ENCODE results near the gene OASL. TPM values are rescaled to one million over a fixed set of nuclear protein-coding genes. Genes with fewer than 3 reads are reported as not detected.

Gene OASL
- total and polyA plus RNA-seq, 10 of the 15 experiments (the other 5 are each of a cell fraction or from before 2014, with no cell fraction given), result 2.3 to 9.1 (median 2.7) TPM

DNA sequence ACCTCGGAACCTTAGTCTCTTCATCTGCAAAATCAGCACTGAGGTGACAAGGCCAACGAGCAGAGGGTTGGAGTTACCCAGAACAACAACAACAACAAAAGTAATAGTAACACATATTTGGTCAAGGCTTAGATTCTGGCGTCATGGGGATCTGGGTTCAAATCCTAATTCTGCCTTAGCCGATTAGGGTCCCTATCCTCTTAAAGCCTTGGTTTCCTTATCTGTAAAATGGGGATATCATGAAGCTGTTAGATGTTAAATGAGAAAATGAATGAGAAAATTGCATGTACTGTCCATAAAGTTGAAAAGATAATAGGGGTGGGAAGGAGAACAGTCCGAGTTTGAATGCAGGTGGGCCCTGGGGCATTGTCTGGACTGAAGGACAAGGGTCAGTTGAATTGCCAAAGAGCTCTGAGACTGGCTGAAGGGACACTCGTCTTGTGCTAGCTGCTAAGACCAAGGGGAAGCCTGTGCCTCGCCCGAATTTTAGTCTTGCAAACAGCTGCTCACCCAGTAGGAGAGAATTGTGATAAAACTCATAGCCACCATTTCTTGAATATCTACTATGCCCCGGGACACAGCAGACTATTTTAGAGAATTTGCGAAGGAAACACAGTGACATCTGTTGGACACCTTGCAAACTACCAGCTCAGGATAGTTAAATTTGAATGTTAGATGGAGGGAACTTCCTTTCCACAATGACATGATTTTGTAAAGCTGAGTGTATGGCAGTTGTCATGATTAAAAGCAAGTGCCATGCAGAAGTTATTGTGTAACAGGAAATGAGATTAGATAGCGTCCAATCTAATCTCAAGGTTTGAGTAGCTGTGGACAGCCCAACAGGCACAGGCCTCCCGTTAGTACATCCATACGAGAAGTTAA lies 67.5 kb downstream of the OASL start (continued):
- TF ChIP-seq, protein P1, sequence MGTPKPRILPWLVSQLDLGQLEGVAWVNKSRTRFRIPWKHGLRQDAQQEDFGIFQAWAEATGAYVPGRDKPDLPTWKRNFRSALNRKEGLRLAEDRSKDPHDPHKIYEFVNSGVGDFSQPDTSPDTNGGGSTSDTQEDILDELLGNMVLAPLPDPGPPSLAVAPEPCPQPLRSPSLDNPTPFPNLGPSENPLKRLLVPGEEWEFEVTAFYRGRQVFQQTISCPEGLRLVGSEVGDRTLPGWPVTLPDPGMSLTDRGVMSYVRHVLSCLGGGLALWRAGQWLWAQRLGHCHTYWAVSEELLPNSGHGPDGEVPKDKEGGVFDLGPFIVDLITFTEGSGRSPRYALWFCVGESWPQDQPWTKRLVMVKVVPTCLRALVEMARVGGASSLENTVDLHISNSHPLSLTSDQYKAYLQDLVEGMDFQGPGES (IDR thresholded peaks at IDR 0.05), result no peak
- TF ChIP-seq HDGF (IDR thresholded peaks at IDR 0.05), result no peak
- no peak for TF ChIP-seq ZBED1 (IDR thresholded peaks at IDR 0.05; ENCODE audit: borderline replicate concordance)
- no peak for TF ChIP-seq IKZF2 (IDR thresholded peaks at IDR 0.05)
- TF ChIP-seq CHD4 (IDR thresholded peaks at IDR 0.05), result no peak
- no peak for TF ChIP-seq ZSCAN29 (IDR thresholded peaks at IDR 0.05)
- no peak for TF ChIP-seq TAF1 (IDR thresholded peaks at IDR 0.05; ENCODE audit: borderline replicate concordance, low read depth, low read length)
- TF ChIP-seq, protein P2, sequence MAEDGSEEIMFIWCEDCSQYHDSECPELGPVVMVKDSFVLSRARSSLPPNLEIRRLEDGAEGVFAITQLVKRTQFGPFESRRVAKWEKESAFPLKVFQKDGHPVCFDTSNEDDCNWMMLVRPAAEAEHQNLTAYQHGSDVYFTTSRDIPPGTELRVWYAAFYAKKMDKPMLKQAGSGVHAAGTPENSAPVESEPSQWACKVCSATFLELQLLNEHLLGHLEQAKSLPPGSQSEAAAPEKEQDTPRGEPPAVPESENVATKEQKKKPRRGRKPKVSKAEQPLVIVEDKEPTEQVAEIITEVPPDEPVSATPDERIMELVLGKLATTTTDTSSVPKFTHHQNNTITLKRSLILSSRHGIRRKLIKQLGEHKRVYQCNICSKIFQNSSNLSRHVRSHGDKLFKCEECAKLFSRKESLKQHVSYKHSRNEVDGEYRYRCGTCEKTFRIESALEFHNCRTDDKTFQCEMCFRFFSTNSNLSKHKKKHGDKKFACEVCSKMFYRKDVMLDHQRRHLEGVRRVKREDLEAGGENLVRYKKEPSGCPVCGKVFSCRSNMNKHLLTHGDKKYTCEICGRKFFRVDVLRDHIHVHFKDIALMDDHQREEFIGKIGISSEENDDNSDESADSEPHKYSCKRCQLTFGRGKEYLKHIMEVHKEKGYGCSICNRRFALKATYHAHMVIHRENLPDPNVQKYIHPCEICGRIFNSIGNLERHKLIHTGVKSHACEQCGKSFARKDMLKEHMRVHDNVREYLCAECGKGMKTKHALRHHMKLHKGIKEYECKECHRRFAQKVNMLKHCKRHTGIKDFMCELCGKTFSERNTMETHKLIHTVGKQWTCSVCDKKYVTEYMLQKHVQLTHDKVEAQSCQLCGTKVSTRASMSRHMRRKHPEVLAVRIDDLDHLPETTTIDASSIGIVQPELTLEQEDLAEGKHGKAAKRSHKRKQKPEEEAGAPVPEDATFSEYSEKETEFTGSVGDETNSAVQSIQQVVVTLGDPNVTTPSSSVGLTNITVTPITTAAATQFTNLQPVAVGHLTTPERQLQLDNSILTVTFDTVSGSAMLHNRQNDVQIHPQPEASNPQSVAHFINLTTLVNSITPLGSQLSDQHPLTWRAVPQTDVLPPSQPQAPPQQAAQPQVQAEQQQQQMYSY (CRISPR knock-in tag; IDR thresholded peaks at IDR 0.05), result no peak
- no peak for TF ChIP-seq BMI1 (IDR thresholded peaks at IDR 0.05; ENCODE audit: borderline replicate concordance)
- no peak for TF ChIP-seq CBFB (IDR thresholded peaks at IDR 0.05; ENCODE audit: low read depth)
- no peak for TF ChIP-seq EGR1 (IDR thresholded peaks at IDR 0.05; ENCODE audit: borderline replicate concordance in 1 of 2, low read depth in 2 of 2, low read length in 2 of 2)
- no peak for TF ChIP-seq NRF1 (conservative IDR thresholded peaks at IDR 0.05; ENCODE audit: low read depth, low read length)
- TF ChIP-seq, protein P3, sequence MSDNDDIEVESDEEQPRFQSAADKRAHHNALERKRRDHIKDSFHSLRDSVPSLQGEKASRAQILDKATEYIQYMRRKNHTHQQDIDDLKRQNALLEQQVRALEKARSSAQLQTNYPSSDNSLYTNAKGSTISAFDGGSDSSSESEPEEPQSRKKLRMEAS (IDR thresholded peaks at IDR 0.05; ENCODE audit: low read depth, low read length), result no peak
- TF ChIP-seq YY1 (IDR thresholded peaks at IDR 0.05; ENCODE audit: low read depth, low read length), result peak; percentile 64; the same call in 1 of the 2 replicates
- no peak for TF ChIP-seq JUNB (IDR thresholded peaks at IDR 0.05)
- TF ChIP-seq, protein P4, sequence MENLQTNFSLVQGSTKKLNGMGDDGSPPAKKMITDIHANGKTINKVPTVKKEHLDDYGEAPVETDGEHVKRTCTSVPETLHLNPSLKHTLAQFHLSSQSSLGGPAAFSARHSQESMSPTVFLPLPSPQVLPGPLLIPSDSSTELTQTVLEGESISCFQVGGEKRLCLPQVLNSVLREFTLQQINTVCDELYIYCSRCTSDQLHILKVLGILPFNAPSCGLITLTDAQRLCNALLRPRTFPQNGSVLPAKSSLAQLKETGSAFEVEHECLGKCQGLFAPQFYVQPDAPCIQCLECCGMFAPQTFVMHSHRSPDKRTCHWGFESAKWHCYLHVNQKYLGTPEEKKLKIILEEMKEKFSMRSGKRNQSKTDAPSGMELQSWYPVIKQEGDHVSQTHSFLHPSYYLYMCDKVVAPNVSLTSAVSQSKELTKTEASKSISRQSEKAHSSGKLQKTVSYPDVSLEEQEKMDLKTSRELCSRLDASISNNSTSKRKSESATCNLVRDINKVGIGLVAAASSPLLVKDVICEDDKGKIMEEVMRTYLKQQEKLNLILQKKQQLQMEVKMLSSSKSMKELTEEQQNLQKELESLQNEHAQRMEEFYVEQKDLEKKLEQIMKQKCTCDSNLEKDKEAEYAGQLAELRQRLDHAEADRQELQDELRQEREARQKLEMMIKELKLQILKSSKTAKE (IDR thresholded peaks at IDR 0.05; ENCODE audit: low read depth, poor library complexity, severe bottlenecking), result peak; percentile 45
- TF ChIP-seq SIN3A (IDR thresholded peaks at IDR 0.05; ENCODE audit: low read depth, low read length), result no peak
- no peak for TF ChIP-seq NR2C2 (IDR thresholded peaks at IDR 0.05; ENCODE audit: borderline replicate concordance, control insufficient read depth, insufficient read length, low read depth)
- no peak for TF ChIP-seq DPF2 (IDR thresholded peaks at IDR 0.05)
- no peak for TF ChIP-seq MTA2 (IDR thresholded peaks at IDR 0.05; ENCODE audit: low read depth)

Measured in GM12878 (cell line).